ENCODE results near the gene ALPK1.

GRCh38 chr4:112252234-112252633 lies 44.9 kb upstream of the ALPK1 start:
- TF ChIP-seq CTCF (conservative IDR thresholded peaks at IDR 0.05) (no peak), ZFX (IDR thresholded peaks at IDR 0.05) (no peak)

All from C4-2B (cell line).